GM19467 (cell line): ENCODE results near the gene MAGI2.

Source experiments
- ATAC-seq: cut with Tn5 transposase; IDR thresholded peaks from one replicate; pipeline ENCODE4 v1.9.1; 2021; ENCODE audit warnings: mild to moderate bottlenecking, moderate library complexity; ENCODE audit not compliant: unreplicated experiment

The MAGI2 gene

GRCh38 chr7:78215199-78215598 lies 1238.3 kb downstream of the MAGI2 start:
- ATAC-seq, result no peak

- ATAC-seq, result no peak
These were observed 1240.1 kb downstream of the MAGI2 start for GRCh38 chr7:78213402-78213801.

GRCh38 chr7:78212476-78213060 lies 1240.9 kb downstream of the MAGI2 start:
- ATAC-seq, result no peak

GRCh38 chr7:78207269-78207668 lies 1246.2 kb downstream of the MAGI2 start:
- no peak for ATAC-seq

GRCh38 chr7:78206769-78207168 lies 1246.7 kb downstream of the MAGI2 start:
- no peak for ATAC-seq

GRCh38 chr7:78203042-78203720 lies 1250.3 kb downstream of the MAGI2 start:
- no peak for ATAC-seq

GRCh38 chr7:78198756-78199155 lies 1254.7 kb downstream of the MAGI2 start:
- ATAC-seq, result no peak

- ATAC-seq, result peak; percentile 59
These were observed 1256.0 kb downstream of the MAGI2 start for GRCh38 chr7:78197447-78197846.

GRCh38 chr7:78195281-78195680 lies 1258.2 kb downstream of the MAGI2 start:
- no peak for ATAC-seq

- no peak for ATAC-seq
These were observed 1258.9 kb downstream of the MAGI2 start for GRCh38 chr7:78194611-78195010.

GRCh38 chr7:78191475-78192079 lies 1261.9 kb downstream of the MAGI2 start:
- no peak for ATAC-seq

- ATAC-seq, result no peak
These were observed 1263.7 kb downstream of the MAGI2 start for GRCh38 chr7:78189762-78190161.

GRCh38 chr7:78185149-78185745 lies 1268.2 kb downstream of the MAGI2 start:
- ATAC-seq, result no peak

GRCh38 chr7:78184299-78184698 lies 1269.2 kb downstream of the MAGI2 start:
- no peak for ATAC-seq

GRCh38 chr7:78179827-78180477 lies 1273.5 kb downstream of the MAGI2 start:
- ATAC-seq, result no peak

GRCh38 chr7:78179211-78179610 lies 1274.3 kb downstream of the MAGI2 start:
- no peak for ATAC-seq

- no peak for ATAC-seq
These were observed 1275.1 kb downstream of the MAGI2 start for GRCh38 chr7:78178319-78178718.

GRCh38 chr7:78176171-78176570 lies 1277.3 kb downstream of the MAGI2 start:
- no peak for ATAC-seq

GRCh38 chr7:78175330-78176100 lies 1278.0 kb downstream of the MAGI2 start:
- no peak for ATAC-seq

GRCh38 chr7:78173666-78174065 lies 1279.8 kb downstream of the MAGI2 start:
- ATAC-seq, result no peak
